B cell (primary cell): ENCODE results near the gene ZSCAN2. TPM values are rescaled to one million over a fixed set of nuclear protein-coding genes. Genes with fewer than 3 reads are reported as not detected.
"Not testable (repeated sequence)": the region's sequence is repeated elsewhere in the genome, so short reads cannot be mapped to it uniquely, and the experiment has no call there.

ENCODE experiments used
- ATAC-seq: fragments of 200-7000 bp; cut with Tn5 transposase; one replicate; pipeline ENCODE4 v1.10.0; 2021; ENCODE audit warnings: low read depth, mild to moderate bottlenecking, moderate number of reproducible peaks, moderate library complexity
- CTCF ChIA-PET: fragments of 350-600 bp; sonication (Branson Sonifier 250); formaldehyde crosslinking; loops from one replicate; lab custom pipeline; 2021; ENCODE audit warnings: antibody characterized with exemption, inconsistent platforms; lab: Charles Lee
- POLR2A ChIA-PET: fragments of 350-600 bp; sonication (Branson Sonifier 250); formaldehyde crosslinking; loops from one replicate; lab custom pipeline; 2021; ENCODE audit warnings: antibody characterized with exemption; lab: Charles Lee
- DNase-seq: peaks from one replicate; pipeline ENCODE4 v3.0.0; 2013
- H2AFZ ChIP-seq: 2 replicates; pipeline ENCODE4 v1.6.1; 2012; ENCODE audit warnings: mild to moderate bottlenecking, low read depth, low read length; ENCODE audit not compliant: insufficient read depth, poor library complexity, severe bottlenecking
- H3K27ac ChIP-seq, 2 donors: 1 replicate in 1 of 2; 2 replicates in 1 of 2; pipeline ENCODE4 v1.5.1; 2012 to 2013; ENCODE audit warnings: low read length in 2 of 2, mild to moderate bottlenecking in 2 of 2, moderate library complexity in 1 of 2
- H3K27me3 ChIP-seq, 4 experiments: fragments of 200-600 bp in 1 of 4; sonication (generic) in 1 of 4; replicated peaks in 1 of 4; 1 replicate in 2 of 4; 2 replicates in 2 of 4; pipeline versions ENCODE4 v1.6.1 to v1.7.0; 2013 to 2016; ENCODE audit warnings: low read length in 3 of 4, mild to moderate bottlenecking in 2 of 4, mixed read lengths in 1 of 4, moderate library complexity in 1 of 4; ENCODE audit not compliant: insufficient read depth in 4 of 4, control insufficient read depth in 3 of 4; ENCODE audit errors: control extremely low read depth in 1 of 4
- H3K36me3 ChIP-seq, 2 experiments: replicated peaks in 1 of 2; 1 replicate in 1 of 2; 2 replicates in 1 of 2; pipeline versions ENCODE4 v1.6.1 to v1.7.1; 2013; ENCODE audit warnings: low read length in 1 of 2; ENCODE audit not compliant: insufficient read depth in 2 of 2, control insufficient read depth in 1 of 2; ENCODE audit errors: control extremely low read depth in 1 of 2, extremely low read depth in 1 of 2
- H3K4me1 ChIP-seq, 2 donors: fragments of 200-600 bp in 1 of 2; sonication (generic) in 1 of 2; 1 replicate in 1 of 2; 2 replicates in 1 of 2; pipeline versions ENCODE4 v1.5.1 to v1.6.1; 2013 to 2017; ENCODE audit warnings: low read length in 2 of 2; ENCODE audit not compliant: control insufficient read depth in 2 of 2, insufficient read depth in 2 of 2
- H3K4me2 ChIP-seq: replicated peaks from 2 replicates; pipeline ENCODE3; 2012; ENCODE audit warnings: mild to moderate bottlenecking, low read depth, low read length; ENCODE audit not compliant: poor library complexity, severe bottlenecking
- H3K4me3 ChIP-seq, 5 experiments: fragments of 200-600 bp in 1 of 5; sonication (generic) in 1 of 5; 1 replicate in 3 of 5; 2 replicates in 2 of 5; pipeline versions ENCODE4 v1.5.1 to v1.7.0; 2011 to 2016; ENCODE audit warnings: low read length in 4 of 5, mild to moderate bottlenecking in 4 of 5, low read depth in 2 of 5, control low read depth in 1 of 5, moderate library complexity in 1 of 5; ENCODE audit not compliant: insufficient read depth in 1 of 5; ENCODE audit errors: control extremely low read depth in 1 of 5, extremely low read depth in 1 of 5
- H3K79me2 ChIP-seq: fragments of 200-600 bp; sonication (generic); one replicate; pipeline ENCODE4 v1.6.0; 2016; ENCODE audit warnings: low read length; ENCODE audit not compliant: control insufficient read depth, insufficient read depth
- H3K9ac ChIP-seq: fragments of 200-600 bp; sonication (generic); 2 replicates; pipeline ENCODE4 v1.6.1; 2017; ENCODE audit warnings: mild to moderate bottlenecking, low read length, moderate library complexity
- H3K9me3 ChIP-seq, 3 donors: one replicate each; pipeline versions ENCODE4 v1.6.1 to v1.7.1; 2013; ENCODE audit warnings: low read length in 2 of 3; ENCODE audit not compliant: control insufficient read depth in 2 of 3, insufficient read depth in 1 of 3; ENCODE audit errors: control extremely low read depth in 1 of 3
- H4K20me1 ChIP-seq: 2 replicates; pipeline ENCODE4 v1.6.0; 2012; ENCODE audit warnings: mild to moderate bottlenecking, low read length; ENCODE audit not compliant: insufficient read depth, control insufficient read depth, poor library complexity, severe bottlenecking
- H3K27ac Mint-ChIP-seq: one replicate; pipeline ENCODE4 v1.8.0; 2021; ENCODE audit warnings: mixed read lengths
- H3K27me3 Mint-ChIP-seq: one replicate; pipeline ENCODE4 v1.8.0; 2021; ENCODE audit warnings: mixed read lengths
- H3K4me1 Mint-ChIP-seq: one replicate; pipeline ENCODE4 v1.8.0; 2021; ENCODE audit warnings: mixed read lengths
- H3K4me3 Mint-ChIP-seq: one replicate; pipeline ENCODE4 v1.8.0; 2021; ENCODE audit warnings: mixed read lengths
- H3K9me3 Mint-ChIP-seq: one replicate; pipeline ENCODE4 v1.8.0; 2022; ENCODE audit warnings: mixed read lengths; ENCODE audit not compliant: insufficient read depth
- CTCF ChIP-seq: fragments of 200-600 bp; IDR thresholded peaks from one replicate; pipeline ENCODE4 v1.8.0; 2022; ENCODE audit warnings: antibody characterized with exemption, mild to moderate bottlenecking
- EZH2 ChIP-seq: IDR thresholded peaks from 2 replicates; pipeline ENCODE4 v1.6.1; 2012; ENCODE audit warnings: borderline replicate concordance, low read depth, mild to moderate bottlenecking, moderate library complexity, low read length; ENCODE audit not compliant: insufficient read depth, poor library complexity, severe bottlenecking
- WGBS: methylation state at CpG from one replicate; pipeline ENCODE4 v1.1.5; 2013; ENCODE audit warnings: missing lambda C conversion rate; ENCODE audit not compliant: insufficient coverage; 5-methylcytosine and 5-hydroxymethylcytosine counted together
- intact Hi-C: fragments of 100-400 bp; cut with micrococcal nuclease; formaldehyde crosslinking; loops from one replicate; pipeline ENCODE4 v1.10.0; 2022
- polyA plus RNA-seq: library from polyadenylated mRNA; depleted of rRNA; stranded (reverse); fragments of >200 nt; gene quantifications from 2 replicates; pipeline ENCODE4 v1.2.3, GENCODE V29; 2012
- total RNA-seq, 2 donors: library from RNA; stranded (reverse); fragments of 120-200 nt in 1 of 2; gene quantifications; 1 replicate in 1 of 2; 2 replicates in 1 of 2; pipeline versions ENCODE4 v1.2.3 to v1.2.4, GENCODE V29; 2013 to 2022

ZSCAN2 gene
- total and polyA plus RNA-seq, 2 donors (not counting 1 experiment from before 2014, with no cell fraction given): 9.9 to 18.6 TPM

GRCh38 chr15:84552896-84553295, 47.9 kb upstream of the ZSCAN2 start:
- Histone ChIP-seq H3K27ac (no peak overlapping the region), H3K4me2 (no peak overlapping the region), H3K27me3 (no peaks in the 10 kb centered on the region), H3K36me3 (no peaks in the 10 kb centered on the region), H3K79me2 (no peaks in the 10 kb centered on the region), H3K4me3 (no peak overlapping the region), H2AFZ (no peak overlapping the region), H3K4me1 (no peaks in the 10 kb centered on the region), H4K20me1 (no peaks in the 10 kb centered on the region), H3K9ac (no peak overlapping the region), H3K9me3 (no peaks in the 10 kb centered on the region)
- TF ChIP-seq CTCF (no peak), EZH2 (no peak)
- Mint-ChIP-seq H3K27me3 (no peaks in the 10 kb centered on the region), H3K4me3 (no peak overlapping the region), H3K27ac (no peak overlapping the region), H3K9me3 (no peaks in the 10 kb centered on the region), H3K4me1 (no peaks in the 10 kb centered on the region)
- ATAC-seq: no peak
- no peak for DNase-seq
- intact Hi-C loops: no loop called here
- CTCF ChIA-PET: no interaction called here
- WGBS: no CpG with 5 or more reads among the region's 1 CpG
- POLR2A ChIA-PET: no interaction called here

- H3K27me3 ChIP-seq, H3K9ac ChIP-seq, H3K36me3 ChIP-seq, CTCF ChIA-PET, H3K4me3 ChIP-seq, POLR2A ChIA-PET, H3K9me3 ChIP-seq, H3K4me1 Mint-ChIP-seq, H4K20me1 ChIP-seq, H3K4me1 ChIP-seq, DNase-seq, H3K9me3 Mint-ChIP-seq, ATAC-seq, intact Hi-C loops, H3K79me2 ChIP-seq, H2AFZ ChIP-seq, H3K4me2 ChIP-seq, H3K4me3 Mint-ChIP-seq, H3K27me3 Mint-ChIP-seq, H3K27ac ChIP-seq, H3K27ac Mint-ChIP-seq: not testable (repeated sequence)
- WGBS: no CpG with 5 or more reads among the region's 3 CpGs
These were observed 44.1 kb upstream of the ZSCAN2 start for GRCh38 chr15:84556690-84557089.

- H3K27ac ChIP-seq, POLR2A ChIA-PET, H3K4me3 Mint-ChIP-seq, H3K4me3 ChIP-seq, H3K36me3 ChIP-seq, DNase-seq, H4K20me1 ChIP-seq, H3K4me1 Mint-ChIP-seq, H2AFZ ChIP-seq, H3K9ac ChIP-seq, intact Hi-C loops, H3K27me3 Mint-ChIP-seq, H3K9me3 ChIP-seq, H3K4me2 ChIP-seq, H3K79me2 ChIP-seq, ATAC-seq, H3K27me3 ChIP-seq, H3K27ac Mint-ChIP-seq, CTCF ChIA-PET, H3K9me3 Mint-ChIP-seq: not testable (repeated sequence)
- H3K4me1 ChIP-seq: peaks cover 0 to 12% of the 10 kb centered on the region in 2 donors
- 100% methylated on average over 1 of the region's 6 CpGs for WGBS
These were observed 32.8 kb upstream of the ZSCAN2 start for GRCh38 chr15:84568021-84568420.
